HepG2 (cell line): ENCODE data around the gene ABCC3. TPM values are rescaled to one million over a fixed set of nuclear protein-coding genes. Genes with fewer than 3 reads are reported as not detected.

Source experiments
- ATAD3A ChIP-seq: sonication (generic); formaldehyde crosslinking; IDR thresholded peaks from 2 replicates; pipeline ENCODE4 v1.4.0; 2020; ENCODE audit warnings: missing genetic modification reagents
- BRD4 ChIP-seq: sonication (generic); formaldehyde crosslinking; IDR thresholded peaks from 2 replicates; pipeline ENCODE4 v1.4.0; 2020; ENCODE audit warnings: missing genetic modification reagents
- FOXJ3 ChIP-seq: sonication (generic); formaldehyde crosslinking; IDR thresholded peaks from 2 replicates; pipeline ENCODE4 v1.4.0; 2020; ENCODE audit warnings: missing genetic modification reagents, mild to moderate bottlenecking, borderline replicate concordance
- JDP2 ChIP-seq: sonication (generic); formaldehyde crosslinking; IDR thresholded peaks from 2 replicates; pipeline ENCODE4 v1.8.1; 2022; ENCODE audit warnings: missing genetic modification reagents, borderline replicate concordance
- KMT2A ChIP-seq: sonication (generic); formaldehyde crosslinking; IDR thresholded peaks from 2 replicates; pipeline ENCODE4 v1.4.0; 2020; ENCODE audit warnings: missing genetic modification reagents
- PTBP1 ChIP-seq: fragments of 200-400 bp; formaldehyde crosslinking; IDR thresholded peaks from 2 replicates; pipeline ENCODE4 v1.6.1; 2018; ENCODE audit warnings: low read length, low read depth; ENCODE audit not compliant: poor library complexity, severe bottlenecking
- TOPORS ChIP-seq: sonication (generic); formaldehyde crosslinking; IDR thresholded peaks from 2 replicates; pipeline ENCODE4 v1.8.0; 2023; ENCODE audit warnings: mild to moderate bottlenecking, missing genetic modification reagents
- U2AF1 ChIP-seq: fragments of 200-400 bp; formaldehyde crosslinking; optimal IDR thresholded peaks from 2 replicates; pipeline ENCODE3; 2017; ENCODE audit warnings: mild to moderate bottlenecking, low read depth, low read length
- ZNF136 ChIP-seq: sonication (generic); formaldehyde crosslinking; IDR thresholded peaks from 2 replicates; pipeline ENCODE4 v1.8.1; 2022; ENCODE audit warnings: low read depth, mild to moderate bottlenecking, moderate library complexity, missing genetic modification reagents
- ZNF232 ChIP-seq: sonication (generic); formaldehyde crosslinking; IDR thresholded peaks from 2 replicates; pipeline ENCODE4 v1.4.0; 2020; ENCODE audit warnings: missing genetic modification reagents, borderline replicate concordance
- polyA plus RNA-seq, 8 experiments: library from polyadenylated mRNA; depleted of rRNA in 3 of 8; stranded (reverse) in 7 of 8; unstranded in 1 of 8; fragments of >200 nt; fragmentation: Illumina TruSeq in 4 of 8; extraction: Trizol in 4 of 8; gene quantifications; 2 replicates each; pipeline versions ENCODE4 v1.2.1 to v1.2.3, GENCODE V29; 2011 to 2016; ENCODE audit warnings: low read depth in 4 of 8, missing spikeins in 1 of 8, mixed read lengths in 1 of 8; ENCODE audit not compliant: insufficient read depth in 1 of 8
- total RNA-seq, 5 experiments: library from RNA; depleted of rRNA; stranded (reverse); fragments of >200 nt; fragmentation: Illumina TruSeq; extraction: Trizol; gene quantifications; 2 replicates each; pipeline ENCODE4 v1.2.3, GENCODE V29; 2016; ENCODE audit warnings: low read depth in 1 of 5
- TF ChIP-seq, protein P1 (sequence below): sonication (generic); formaldehyde crosslinking; IDR thresholded peaks from 2 replicates; pipeline ENCODE4 v1.5.1; 2020; ENCODE audit warnings: mild to moderate bottlenecking, missing genetic modification reagents, moderate library complexity
- TF ChIP-seq, protein P2 (sequence below): sonication (generic); formaldehyde crosslinking; IDR thresholded peaks from 2 replicates; pipeline ENCODE4 v1.4.0; 2020; ENCODE audit warnings: missing genetic modification reagents, borderline replicate concordance
- TF ChIP-seq, protein P3 (sequence below): sonication (generic); formaldehyde crosslinking; IDR thresholded peaks from 2 replicates; pipeline ENCODE4 v1.4.0; 2020; ENCODE audit warnings: missing genetic modification reagents
- TF ChIP-seq, protein P4 (sequence below): sonication (generic); formaldehyde crosslinking; IDR thresholded peaks from 2 replicates; pipeline ENCODE4 v1.4.0; 2020; ENCODE audit warnings: missing genetic modification reagents, borderline replicate concordance
- TF ChIP-seq, protein P5 (sequence below): sonication (generic); formaldehyde crosslinking; IDR thresholded peaks from 2 replicates; pipeline ENCODE4 v1.4.0; 2020; ENCODE audit warnings: missing genetic modification reagents

ABCC3 gene
- total and polyA plus RNA-seq, 2 of the 13 experiments (the other 11 are each of a cell fraction or from before 2014, with no cell fraction given), result 25.2 to 50.7 TPM

DNA sequence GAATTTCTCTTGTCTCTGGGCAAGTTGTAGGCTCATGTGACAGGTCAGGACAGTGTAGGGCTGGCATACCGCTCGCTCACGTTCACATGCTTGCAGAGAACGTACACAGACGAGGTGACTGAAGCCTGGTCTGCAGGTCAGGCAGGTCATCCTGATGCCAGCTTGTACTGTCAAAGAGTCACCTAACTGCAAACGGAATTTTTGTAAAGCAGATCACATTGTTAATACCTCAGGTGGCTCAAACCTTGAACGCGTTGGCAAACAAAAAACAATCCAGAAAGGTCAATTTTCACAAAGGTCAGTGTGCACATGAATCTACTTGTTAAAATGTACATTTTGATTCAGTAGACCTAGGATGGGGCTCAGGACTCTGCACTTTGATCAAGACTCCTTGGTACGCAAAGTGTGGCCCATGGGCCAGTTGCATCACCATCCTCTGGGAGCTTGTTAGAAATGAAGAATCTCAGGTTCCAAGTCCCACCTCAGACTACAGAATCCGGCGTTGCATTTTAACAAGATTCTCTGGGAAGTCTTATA is 44.4 kb downstream of the ABCC3 start (continued):
- TF ChIP-seq JDP2 (no peak), TOPORS (CRISPR knock-in tag) (no peak), ATAD3A (no peak), BRD4 (CRISPR knock-in tag) (no peak), ZNF136 (CRISPR knock-in tag) (peak; percentile 80; the same call in 1 of the 2 replicates), FOXJ3 (CRISPR knock-in tag) (no peak), U2AF1 (no peak), KMT2A (peak; percentile 30), PTBP1 (no peak), ZNF232 (CRISPR knock-in tag) (no peak)
- TF ChIP-seq, protein P1, sequence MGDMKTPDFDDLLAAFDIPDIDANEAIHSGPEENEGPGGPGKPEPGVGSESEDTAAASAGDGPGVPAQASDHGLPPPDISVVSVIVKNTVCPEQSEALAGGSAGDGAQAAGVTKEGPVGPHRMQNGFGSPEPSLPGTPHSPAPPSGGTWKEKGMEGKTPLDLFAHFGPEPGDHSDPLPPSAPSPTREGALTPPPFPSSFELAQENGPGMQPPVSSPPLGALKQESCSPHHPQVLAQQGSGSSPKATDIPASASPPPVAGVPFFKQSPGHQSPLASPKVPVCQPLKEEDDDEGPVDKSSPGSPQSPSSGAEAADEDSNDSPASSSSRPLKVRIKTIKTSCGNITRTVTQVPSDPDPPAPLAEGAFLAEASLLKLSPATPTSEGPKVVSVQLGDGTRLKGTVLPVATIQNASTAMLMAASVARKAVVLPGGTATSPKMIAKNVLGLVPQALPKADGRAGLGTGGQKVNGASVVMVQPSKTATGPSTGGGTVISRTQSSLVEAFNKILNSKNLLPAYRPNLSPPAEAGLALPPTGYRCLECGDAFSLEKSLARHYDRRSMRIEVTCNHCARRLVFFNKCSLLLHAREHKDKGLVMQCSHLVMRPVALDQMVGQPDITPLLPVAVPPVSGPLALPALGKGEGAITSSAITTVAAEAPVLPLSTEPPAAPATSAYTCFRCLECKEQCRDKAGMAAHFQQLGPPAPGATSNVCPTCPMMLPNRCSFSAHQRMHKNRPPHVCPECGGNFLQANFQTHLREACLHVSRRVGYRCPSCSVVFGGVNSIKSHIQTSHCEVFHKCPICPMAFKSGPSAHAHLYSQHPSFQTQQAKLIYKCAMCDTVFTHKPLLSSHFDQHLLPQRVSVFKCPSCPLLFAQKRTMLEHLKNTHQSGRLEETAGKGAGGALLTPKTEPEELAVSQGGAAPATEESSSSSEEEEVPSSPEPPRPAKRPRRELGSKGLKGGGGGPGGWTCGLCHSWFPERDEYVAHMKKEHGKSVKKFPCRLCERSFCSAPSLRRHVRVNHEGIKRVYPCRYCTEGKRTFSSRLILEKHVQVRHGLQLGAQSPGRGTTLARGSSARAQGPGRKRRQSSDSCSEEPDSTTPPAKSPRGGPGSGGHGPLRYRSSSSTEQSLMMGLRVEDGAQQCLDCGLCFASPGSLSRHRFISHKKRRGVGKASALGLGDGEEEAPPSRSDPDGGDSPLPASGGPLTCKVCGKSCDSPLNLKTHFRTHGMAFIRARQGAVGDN (CRISPR knock-in tag), result peak; percentile 43; the same call in 1 of the 2 replicates
- TF ChIP-seq, protein P2, sequence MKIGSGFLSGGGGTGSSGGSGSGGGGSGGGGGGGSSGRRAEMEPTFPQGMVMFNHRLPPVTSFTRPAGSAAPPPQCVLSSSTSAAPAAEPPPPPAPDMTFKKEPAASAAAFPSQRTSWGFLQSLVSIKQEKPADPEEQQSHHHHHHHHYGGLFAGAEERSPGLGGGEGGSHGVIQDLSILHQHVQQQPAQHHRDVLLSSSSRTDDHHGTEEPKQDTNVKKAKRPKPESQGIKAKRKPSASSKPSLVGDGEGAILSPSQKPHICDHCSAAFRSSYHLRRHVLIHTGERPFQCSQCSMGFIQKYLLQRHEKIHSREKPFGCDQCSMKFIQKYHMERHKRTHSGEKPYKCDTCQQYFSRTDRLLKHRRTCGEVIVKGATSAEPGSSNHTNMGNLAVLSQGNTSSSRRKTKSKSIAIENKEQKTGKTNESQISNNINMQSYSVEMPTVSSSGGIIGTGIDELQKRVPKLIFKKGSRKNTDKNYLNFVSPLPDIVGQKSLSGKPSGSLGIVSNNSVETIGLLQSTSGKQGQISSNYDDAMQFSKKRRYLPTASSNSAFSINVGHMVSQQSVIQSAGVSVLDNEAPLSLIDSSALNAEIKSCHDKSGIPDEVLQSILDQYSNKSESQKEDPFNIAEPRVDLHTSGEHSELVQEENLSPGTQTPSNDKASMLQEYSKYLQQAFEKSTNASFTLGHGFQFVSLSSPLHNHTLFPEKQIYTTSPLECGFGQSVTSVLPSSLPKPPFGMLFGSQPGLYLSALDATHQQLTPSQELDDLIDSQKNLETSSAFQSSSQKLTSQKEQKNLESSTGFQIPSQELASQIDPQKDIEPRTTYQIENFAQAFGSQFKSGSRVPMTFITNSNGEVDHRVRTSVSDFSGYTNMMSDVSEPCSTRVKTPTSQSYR (CRISPR knock-in tag), result no peak
- TF ChIP-seq, protein P3, sequence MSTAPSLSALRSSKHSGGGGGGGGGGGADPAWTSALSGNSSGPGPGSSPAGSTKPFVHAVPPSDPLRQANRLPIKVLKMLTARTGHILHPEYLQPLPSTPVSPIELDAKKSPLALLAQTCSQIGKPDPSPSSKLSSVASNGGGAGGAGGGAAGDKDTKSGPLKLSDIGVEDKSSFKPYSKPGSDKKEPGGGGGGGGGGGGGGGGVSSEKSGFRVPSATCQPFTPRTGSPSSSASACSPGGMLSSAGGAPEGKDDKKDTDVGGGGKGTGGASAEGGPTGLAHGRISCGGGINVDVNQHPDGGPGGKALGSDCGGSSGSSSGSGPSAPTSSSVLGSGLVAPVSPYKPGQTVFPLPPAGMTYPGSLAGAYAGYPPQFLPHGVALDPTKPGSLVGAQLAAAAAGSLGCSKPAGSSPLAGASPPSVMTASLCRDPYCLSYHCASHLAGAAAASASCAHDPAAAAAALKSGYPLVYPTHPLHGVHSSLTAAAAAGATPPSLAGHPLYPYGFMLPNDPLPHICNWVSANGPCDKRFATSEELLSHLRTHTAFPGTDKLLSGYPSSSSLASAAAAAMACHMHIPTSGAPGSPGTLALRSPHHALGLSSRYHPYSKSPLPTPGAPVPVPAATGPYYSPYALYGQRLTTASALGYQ (CRISPR knock-in tag), result no peak
- TF ChIP-seq, protein P4, sequence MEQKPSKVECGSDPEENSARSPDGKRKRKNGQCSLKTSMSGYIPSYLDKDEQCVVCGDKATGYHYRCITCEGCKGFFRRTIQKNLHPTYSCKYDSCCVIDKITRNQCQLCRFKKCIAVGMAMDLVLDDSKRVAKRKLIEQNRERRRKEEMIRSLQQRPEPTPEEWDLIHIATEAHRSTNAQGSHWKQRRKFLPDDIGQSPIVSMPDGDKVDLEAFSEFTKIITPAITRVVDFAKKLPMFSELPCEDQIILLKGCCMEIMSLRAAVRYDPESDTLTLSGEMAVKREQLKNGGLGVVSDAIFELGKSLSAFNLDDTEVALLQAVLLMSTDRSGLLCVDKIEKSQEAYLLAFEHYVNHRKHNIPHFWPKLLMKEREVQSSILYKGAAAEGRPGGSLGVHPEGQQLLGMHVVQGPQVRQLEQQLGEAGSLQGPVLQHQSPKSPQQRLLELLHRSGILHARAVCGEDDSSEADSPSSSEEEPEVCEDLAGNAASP (CRISPR knock-in tag), result peak; percentile 41; the same call in 1 of the 2 replicates
- TF ChIP-seq, protein P5, sequence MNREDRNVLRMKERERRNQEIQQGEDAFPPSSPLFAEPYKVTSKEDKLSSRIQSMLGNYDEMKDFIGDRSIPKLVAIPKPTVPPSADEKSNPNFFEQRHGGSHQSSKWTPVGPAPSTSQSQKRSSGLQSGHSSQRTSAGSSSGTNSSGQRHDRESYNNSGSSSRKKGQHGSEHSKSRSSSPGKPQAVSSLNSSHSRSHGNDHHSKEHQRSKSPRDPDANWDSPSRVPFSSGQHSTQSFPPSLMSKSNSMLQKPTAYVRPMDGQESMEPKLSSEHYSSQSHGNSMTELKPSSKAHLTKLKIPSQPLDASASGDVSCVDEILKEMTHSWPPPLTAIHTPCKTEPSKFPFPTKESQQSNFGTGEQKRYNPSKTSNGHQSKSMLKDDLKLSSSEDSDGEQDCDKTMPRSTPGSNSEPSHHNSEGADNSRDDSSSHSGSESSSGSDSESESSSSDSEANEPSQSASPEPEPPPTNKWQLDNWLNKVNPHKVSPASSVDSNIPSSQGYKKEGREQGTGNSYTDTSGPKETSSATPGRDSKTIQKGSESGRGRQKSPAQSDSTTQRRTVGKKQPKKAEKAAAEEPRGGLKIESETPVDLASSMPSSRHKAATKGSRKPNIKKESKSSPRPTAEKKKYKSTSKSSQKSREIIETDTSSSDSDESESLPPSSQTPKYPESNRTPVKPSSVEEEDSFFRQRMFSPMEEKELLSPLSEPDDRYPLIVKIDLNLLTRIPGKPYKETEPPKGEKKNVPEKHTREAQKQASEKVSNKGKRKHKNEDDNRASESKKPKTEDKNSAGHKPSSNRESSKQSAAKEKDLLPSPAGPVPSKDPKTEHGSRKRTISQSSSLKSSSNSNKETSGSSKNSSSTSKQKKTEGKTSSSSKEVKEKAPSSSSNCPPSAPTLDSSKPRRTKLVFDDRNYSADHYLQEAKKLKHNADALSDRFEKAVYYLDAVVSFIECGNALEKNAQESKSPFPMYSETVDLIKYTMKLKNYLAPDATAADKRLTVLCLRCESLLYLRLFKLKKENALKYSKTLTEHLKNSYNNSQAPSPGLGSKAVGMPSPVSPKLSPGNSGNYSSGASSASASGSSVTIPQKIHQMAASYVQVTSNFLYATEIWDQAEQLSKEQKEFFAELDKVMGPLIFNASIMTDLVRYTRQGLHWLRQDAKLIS, result no peak
